Measurements from ENCODE around the gene LHCGR.
"Not testable (repeated sequence)": the region's sequence is repeated elsewhere in the genome, so short reads cannot be mapped to it uniquely, and the experiment has no call there.

Gene LHCGR

DNA sequence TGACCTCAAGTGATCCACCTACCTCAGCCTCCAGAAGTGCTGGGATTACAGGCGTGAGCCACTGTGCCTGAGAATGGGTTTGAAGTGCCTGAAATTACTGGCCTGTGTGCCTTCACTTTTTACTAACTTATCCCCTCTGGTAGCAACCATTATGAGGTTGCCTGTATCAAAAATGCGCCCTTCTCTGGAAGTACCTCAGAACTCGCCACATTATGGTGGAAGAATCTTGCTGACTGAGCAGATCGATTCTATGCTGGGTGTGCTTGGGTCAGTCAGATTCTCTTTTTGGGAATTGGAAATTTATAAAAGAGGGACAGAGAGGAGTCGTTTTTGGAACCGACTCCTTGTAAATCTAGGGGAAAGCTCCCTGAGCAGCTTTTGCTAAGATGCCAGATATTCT, 8.2 kb downstream of the LHCGR start:
- no peak for TF ChIP-seq CTCF (IDR thresholded peaks at IDR 0.05; ENCODE audit: low read depth, low read length)
- no peak for DNase-seq (ENCODE audit: extremely low read depth, low read depth)

- DNase-seq (ENCODE audit: extremely low read depth, low read depth) = not testable (repeated sequence)
Measured at GRCh38 chr2:48739236-48739635, 16.3 kb downstream of the LHCGR start.

- no peak for DNase-seq (ENCODE audit: extremely low read depth, low read depth)
- no peak for TF ChIP-seq CTCF (IDR thresholded peaks at IDR 0.05; ENCODE audit: low read depth, low read length)
Measured at GRCh38 chr2:48738806-48739205, 16.7 kb downstream of the LHCGR start.

DNA sequence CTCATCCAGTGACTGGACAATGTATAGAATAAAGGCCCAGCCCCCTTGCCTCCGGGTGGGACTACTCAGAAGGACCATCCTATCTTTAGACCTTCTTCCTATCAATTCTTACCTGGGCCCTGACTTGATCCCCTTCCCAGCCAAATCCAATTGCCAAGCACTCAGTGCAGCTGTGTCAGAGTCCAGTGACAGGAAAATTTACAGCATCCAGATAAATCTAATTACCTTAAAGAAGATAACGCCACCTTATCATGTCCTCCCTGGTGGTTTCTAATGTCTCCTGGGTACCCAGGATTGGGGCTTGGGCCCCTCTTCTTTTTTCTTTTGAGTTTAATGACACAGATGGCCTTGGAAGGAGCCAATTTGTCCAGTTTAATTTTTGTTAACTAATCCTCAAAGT, 19.3 kb downstream of the LHCGR start:
- no peak for DNase-seq (ENCODE audit: extremely low read depth, low read depth)
- no peak for TF ChIP-seq CTCF (IDR thresholded peaks at IDR 0.05; ENCODE audit: low read depth, low read length)

- TF ChIP-seq CTCF (IDR thresholded peaks at IDR 0.05; ENCODE audit: low read depth, low read length) = no peak
- DNase-seq (ENCODE audit: extremely low read depth, low read depth) = no peak
Measured at GRCh38 chr2:48734576-48735303, 20.8 kb downstream of the LHCGR start.

DNA sequence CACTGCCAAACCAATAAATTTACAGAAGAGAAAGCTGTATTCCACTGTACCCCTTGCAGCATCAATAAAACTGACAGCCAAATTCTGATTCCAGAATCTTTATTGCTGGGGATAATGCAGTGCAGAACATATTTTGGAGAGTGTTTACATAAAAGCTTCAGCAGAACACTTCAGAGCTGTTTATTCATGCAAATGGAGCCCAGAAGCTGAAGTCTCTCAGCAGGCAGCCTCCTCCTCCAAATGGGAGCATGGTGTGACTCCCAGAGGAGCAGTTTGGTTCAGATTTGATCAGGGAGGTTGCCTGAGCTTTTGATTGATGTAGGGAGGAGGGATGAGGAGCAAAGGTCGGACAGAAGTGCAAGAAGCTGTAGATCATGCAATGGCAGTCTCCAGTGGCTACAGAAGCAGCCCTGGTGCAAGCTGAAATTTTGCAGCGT, 22.4 kb downstream of the LHCGR start:
- no peak for TF ChIP-seq CTCF (IDR thresholded peaks at IDR 0.05; ENCODE audit: low read depth, low read length)
- no peak for DNase-seq (ENCODE audit: extremely low read depth, low read depth)

DNA sequence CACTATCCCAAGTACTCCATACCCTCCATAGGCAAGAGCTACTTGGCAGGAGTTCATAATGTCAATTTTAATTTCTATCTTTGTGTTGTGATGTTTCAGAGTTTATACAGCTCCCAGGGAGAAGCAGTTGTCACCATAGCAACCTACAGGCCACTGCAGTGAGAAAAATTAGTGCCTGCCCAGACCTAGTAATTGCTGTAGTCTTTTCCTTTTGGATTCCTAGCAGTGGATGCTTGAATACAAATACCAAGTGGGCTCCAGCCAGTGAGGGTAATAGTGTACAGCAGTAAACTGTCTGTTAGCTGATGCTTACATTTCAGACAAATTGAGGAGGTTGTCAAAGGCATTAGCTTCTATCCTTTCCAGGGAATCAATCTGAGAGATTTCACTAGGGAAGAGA, 26.7 kb downstream of the LHCGR start:
- no peak for DNase-seq (ENCODE audit: extremely low read depth, low read depth)

More for the DNA sequence above, 26.7 kb downstream of the LHCGR start:
- TF ChIP-seq CTCF (IDR thresholded peaks at IDR 0.05; ENCODE audit: low read depth, low read length) = no peak

Data from AG09319 (cell line).